Measurements from ENCODE around the gene HBD. TPM values are rescaled to one million over a fixed set of nuclear protein-coding genes. Genes with fewer than 3 reads are reported as not detected.

HBD gene
- total and polyA plus RNA-seq, 2 donors (not counting 1 experiment from before 2014, with no cell fraction given), result not detected

GRCh38 chr11:5232821-5233220, 1.5 kb downstream of the HBD start:
- TF ChIP-seq, protein P1, sequence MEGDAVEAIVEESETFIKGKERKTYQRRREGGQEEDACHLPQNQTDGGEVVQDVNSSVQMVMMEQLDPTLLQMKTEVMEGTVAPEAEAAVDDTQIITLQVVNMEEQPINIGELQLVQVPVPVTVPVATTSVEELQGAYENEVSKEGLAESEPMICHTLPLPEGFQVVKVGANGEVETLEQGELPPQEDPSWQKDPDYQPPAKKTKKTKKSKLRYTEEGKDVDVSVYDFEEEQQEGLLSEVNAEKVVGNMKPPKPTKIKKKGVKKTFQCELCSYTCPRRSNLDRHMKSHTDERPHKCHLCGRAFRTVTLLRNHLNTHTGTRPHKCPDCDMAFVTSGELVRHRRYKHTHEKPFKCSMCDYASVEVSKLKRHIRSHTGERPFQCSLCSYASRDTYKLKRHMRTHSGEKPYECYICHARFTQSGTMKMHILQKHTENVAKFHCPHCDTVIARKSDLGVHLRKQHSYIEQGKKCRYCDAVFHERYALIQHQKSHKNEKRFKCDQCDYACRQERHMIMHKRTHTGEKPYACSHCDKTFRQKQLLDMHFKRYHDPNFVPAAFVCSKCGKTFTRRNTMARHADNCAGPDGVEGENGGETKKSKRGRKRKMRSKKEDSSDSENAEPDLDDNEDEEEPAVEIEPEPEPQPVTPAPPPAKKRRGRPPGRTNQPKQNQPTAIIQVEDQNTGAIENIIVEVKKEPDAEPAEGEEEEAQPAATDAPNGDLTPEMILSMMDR (IDR thresholded peaks at IDR 0.05), result no peak
- TF ChIP-seq EZH2 (IDR thresholded peaks at IDR 0.05; ENCODE audit: borderline replicate concordance, insufficient read depth, low read depth, low read length, poor library complexity, severe bottlenecking), result no peak
- Histone ChIP-seq H3K27me3 (replicated peaks in 1 of 4; ENCODE audit: control extremely low read depth in 1 of 4, control insufficient read depth in 3 of 4, insufficient read depth in 4 of 4, low read length in 3 of 4) (no peaks in the 10 kb centered on the region), H3K4me3 (ENCODE audit: control extremely low read depth in 1 of 5, extremely low read depth in 1 of 5, insufficient read depth in 1 of 5, low read depth in 2 of 5, low read length in 4 of 5) (no peak overlapping the region), H3K79me2 (ENCODE audit: control insufficient read depth, insufficient read depth, low read length) (no peaks in the 10 kb centered on the region), H4K20me1 (ENCODE audit: control insufficient read depth, insufficient read depth, low read length, poor library complexity, severe bottlenecking) (no peaks in the 10 kb centered on the region), H3K27ac (ENCODE audit: low read length in 2 of 2) (no peak overlapping the region), H3K36me3 (replicated peaks in 1 of 2; ENCODE audit: control extremely low read depth in 1 of 2, control insufficient read depth in 1 of 2, extremely low read depth in 1 of 2, insufficient read depth in 2 of 2, low read length in 1 of 2) (no peaks in the 10 kb centered on the region), H3K9ac (ENCODE audit: low read length) (no peak overlapping the region), H3K4me2 (replicated peaks; ENCODE audit: low read depth, low read length, poor library complexity, severe bottlenecking) (no peak overlapping the region), H2AFZ (ENCODE audit: insufficient read depth, low read depth, low read length, poor library complexity, severe bottlenecking) (no peak overlapping the region), H3K4me1 (ENCODE audit: control insufficient read depth in 2 of 2, insufficient read depth in 2 of 2, low read length in 2 of 2) (no peaks in the 10 kb centered on the region), H3K9me3 (ENCODE audit: control extremely low read depth in 1 of 3, control insufficient read depth in 2 of 3, insufficient read depth in 1 of 3, low read length in 2 of 3) (no peaks in the 10 kb centered on the region)
- Mint-ChIP-seq H3K4me1 (peaks cover 6% of the 10 kb centered on the region), H3K9me3 (ENCODE audit: insufficient read depth) (no peaks in the 10 kb centered on the region), H3K4me3 (no peak overlapping the region), H3K27me3 (peaks cover 6% of the 10 kb centered on the region), H3K27ac (no peak overlapping the region)
- ATAC-seq (ENCODE audit: low read depth), result no peak
- ChIA-PET CTCF (no interaction called here), POLR2A (no interaction called here)
- no CpG with 5 or more reads among the region's 2 CpGs for WGBS (ENCODE audit: insufficient coverage)
- intact Hi-C loops (cut with micrococcal nuclease), result no loop called here
- DNase-seq, result no peak

- no peaks in the 10 kb centered on the region for H4K20me1 ChIP-seq (ENCODE audit: control insufficient read depth, insufficient read depth, low read length, poor library complexity, severe bottlenecking)
- ChIA-PET CTCF (no interaction called here), POLR2A (no interaction called here)
- intact Hi-C loops (cut with micrococcal nuclease), result no loop called here
- WGBS (ENCODE audit: insufficient coverage), result 71% methylated on average over 3 of the region's 3 CpGs
- H3K9me3 ChIP-seq (ENCODE audit: control extremely low read depth in 1 of 3, control insufficient read depth in 2 of 3, insufficient read depth in 1 of 3, low read length in 2 of 3), result no peaks in the 10 kb centered on the region
- H3K4me1 ChIP-seq (ENCODE audit: control insufficient read depth in 2 of 2, insufficient read depth in 2 of 2, low read length in 2 of 2), result no peaks in the 10 kb centered on the region
- ATAC-seq (ENCODE audit: low read depth) (no peak), DNase-seq (no peak)
- no peak for TF ChIP-seq EZH2 (IDR thresholded peaks at IDR 0.05; ENCODE audit: borderline replicate concordance, insufficient read depth, low read depth, low read length, poor library complexity, severe bottlenecking)
- TF ChIP-seq, protein P1 (IDR thresholded peaks at IDR 0.05), result no peak
- Mint-ChIP-seq H3K4me1 (peaks cover 6% of the 10 kb centered on the region), H3K4me3 (no peak overlapping the region), H3K9me3 (ENCODE audit: insufficient read depth) (no peaks in the 10 kb centered on the region), H3K27ac (no peak overlapping the region), H3K27me3 (peaks cover 8% of the 10 kb centered on the region)
- no peak overlapping the region for H3K4me2 ChIP-seq (replicated peaks; ENCODE audit: low read depth, low read length, poor library complexity, severe bottlenecking)
- H3K36me3 ChIP-seq (replicated peaks in 1 of 2; ENCODE audit: control extremely low read depth in 1 of 2, control insufficient read depth in 1 of 2, extremely low read depth in 1 of 2, insufficient read depth in 2 of 2, low read length in 1 of 2), result no peaks in the 10 kb centered on the region
- H3K79me2 ChIP-seq (ENCODE audit: control insufficient read depth, insufficient read depth, low read length), result no peaks in the 10 kb centered on the region
- no peak overlapping the region for H3K27ac ChIP-seq (ENCODE audit: low read length in 2 of 2)
- no peak overlapping the region for H3K4me3 ChIP-seq (ENCODE audit: control extremely low read depth in 1 of 5, extremely low read depth in 1 of 5, insufficient read depth in 1 of 5, low read depth in 2 of 5, low read length in 4 of 5)
- H3K9ac ChIP-seq (ENCODE audit: low read length), result no peak overlapping the region
- H2AFZ ChIP-seq (ENCODE audit: insufficient read depth, low read depth, low read length, poor library complexity, severe bottlenecking), result no peak overlapping the region
- no peaks in the 10 kb centered on the region for H3K27me3 ChIP-seq (replicated peaks in 1 of 4; ENCODE audit: control extremely low read depth in 1 of 4, control insufficient read depth in 3 of 4, insufficient read depth in 4 of 4, low read length in 3 of 4)
Observed at GRCh38 chr11:5232176-5232575, 2.1 kb downstream of the HBD start.
